ENCODE measurements around the gene LAMA1.

Gene LAMA1

DNA sequence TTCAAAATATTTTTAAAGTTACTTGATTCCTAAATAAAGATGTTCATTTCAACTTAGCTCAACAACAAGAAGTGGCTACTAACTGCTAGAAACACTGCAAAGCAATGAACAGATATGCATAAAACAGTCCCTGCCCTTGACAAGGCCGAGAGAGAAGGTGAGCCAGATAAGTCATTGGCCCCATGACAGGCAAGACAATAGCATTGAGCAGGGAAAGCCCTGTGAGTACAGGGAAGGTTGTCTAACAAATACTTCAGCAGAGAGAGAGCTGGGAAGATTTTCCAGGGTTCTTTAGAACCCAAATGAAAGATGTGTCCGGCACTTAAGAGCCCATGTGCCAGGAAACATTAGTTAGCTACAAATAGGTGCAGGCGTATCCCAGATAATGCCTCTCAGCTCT lies 4.7 kb downstream of the LAMA1 start:
- DNase-seq (ENCODE audit: low read depth in 2 of 2), result no peak

DNA sequence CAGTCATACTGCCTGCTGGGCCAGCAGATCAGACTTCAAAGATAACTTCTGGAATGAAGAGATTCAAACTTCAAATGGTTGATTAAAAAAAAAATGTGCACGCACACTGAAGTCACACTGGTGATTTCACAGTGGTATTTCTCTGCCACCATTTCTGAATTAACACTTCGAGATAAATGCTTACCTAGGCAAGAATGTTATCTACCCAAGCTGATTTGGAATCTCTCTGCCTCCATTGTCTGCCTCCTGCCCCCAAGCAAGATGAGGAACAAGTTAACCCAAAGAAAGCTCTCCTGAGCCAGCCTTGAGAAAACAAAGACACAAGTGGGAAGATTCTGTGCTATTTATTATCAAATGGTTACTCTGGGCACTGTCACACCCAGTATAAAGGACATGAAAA lies 6.5 kb downstream of the LAMA1 start:
- DNase-seq (ENCODE audit: low read depth in 2 of 2), result no peak

DNA sequence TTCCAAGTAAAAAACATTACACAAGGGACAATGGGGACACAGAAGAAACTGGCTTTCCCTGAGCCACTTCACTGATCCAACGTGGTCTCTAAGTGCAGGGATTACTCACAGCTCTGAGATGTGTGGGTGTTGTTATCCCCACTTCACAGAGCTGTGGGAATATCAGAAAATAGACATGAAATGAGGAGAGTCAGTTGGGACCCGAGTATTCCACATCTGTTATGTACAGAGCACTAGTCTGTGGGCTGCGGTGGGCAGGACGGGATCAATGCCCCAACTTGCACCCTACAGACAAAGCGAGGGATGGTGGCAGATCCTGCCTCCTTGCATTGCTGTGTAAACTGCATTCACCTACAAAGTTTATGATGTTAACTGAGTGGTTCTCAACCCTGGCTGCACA lies 11.7 kb downstream of the LAMA1 start:
- DNase-seq (ENCODE audit: low read depth in 2 of 2), result no peak

DNA sequence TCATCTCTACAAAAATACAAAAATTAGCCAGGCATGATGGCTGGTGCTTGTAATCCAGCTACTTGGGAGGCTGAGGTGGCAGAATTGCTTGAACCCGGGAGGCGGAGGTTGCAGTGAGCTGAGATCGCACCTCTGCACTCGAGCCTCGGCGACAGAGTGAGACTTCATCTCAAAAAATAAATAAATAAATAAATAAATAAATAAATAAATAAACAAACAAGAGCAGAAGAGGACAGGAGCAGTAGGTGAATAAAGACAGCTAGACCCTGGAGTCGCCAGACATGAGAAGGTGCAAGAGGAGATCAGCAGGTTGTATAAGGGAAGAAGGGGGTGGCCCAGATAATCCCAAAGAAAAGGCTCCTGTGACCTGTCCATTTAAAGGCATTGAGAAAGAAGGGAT lies 12.3 kb downstream of the LAMA1 start:
- DNase-seq (ENCODE audit: low read depth in 2 of 2), result no peak

DNA sequence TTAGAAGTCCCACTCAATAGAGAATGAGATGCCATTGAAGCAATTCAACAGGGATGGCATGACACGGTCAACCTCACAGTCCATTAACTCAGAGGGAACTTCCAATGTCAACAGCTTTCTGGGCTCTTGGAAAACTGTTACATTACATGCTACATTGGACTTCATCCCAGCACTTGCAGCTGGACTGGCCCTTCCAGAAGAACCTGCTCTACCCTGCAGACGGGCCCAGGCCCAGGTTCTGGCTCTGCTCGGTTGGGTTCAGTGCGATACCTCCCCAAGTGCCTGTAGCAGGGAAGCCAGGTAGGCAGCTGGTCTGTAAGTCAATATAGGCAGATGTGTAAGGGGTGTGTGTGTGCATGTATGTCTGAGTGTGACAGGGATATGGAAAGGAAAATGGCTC lies 12.9 kb downstream of the LAMA1 start:
- DNase-seq (ENCODE audit: low read depth in 2 of 2), result no peak

DNA sequence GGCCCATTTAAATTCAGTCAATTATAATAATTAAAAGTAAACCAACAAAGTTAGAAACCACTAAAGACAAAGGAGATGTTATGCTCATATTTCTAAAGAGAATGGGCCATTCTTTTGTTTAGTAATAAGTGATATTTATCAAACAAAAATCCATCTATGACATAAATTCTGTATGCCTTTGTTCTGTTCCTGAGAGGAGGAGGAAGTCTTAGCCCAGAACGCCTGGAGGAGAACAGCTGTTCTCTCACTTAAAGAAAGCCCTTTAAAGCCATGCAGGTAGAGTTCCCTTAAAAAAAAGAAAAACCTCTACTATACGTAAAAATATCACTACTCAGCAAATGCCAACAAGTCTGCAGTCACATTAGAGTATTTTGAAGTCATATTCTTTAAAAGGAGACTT lies 15.5 kb downstream of the LAMA1 start:
- DNase-seq (ENCODE audit: low read depth in 2 of 2), result no peak

DNA sequence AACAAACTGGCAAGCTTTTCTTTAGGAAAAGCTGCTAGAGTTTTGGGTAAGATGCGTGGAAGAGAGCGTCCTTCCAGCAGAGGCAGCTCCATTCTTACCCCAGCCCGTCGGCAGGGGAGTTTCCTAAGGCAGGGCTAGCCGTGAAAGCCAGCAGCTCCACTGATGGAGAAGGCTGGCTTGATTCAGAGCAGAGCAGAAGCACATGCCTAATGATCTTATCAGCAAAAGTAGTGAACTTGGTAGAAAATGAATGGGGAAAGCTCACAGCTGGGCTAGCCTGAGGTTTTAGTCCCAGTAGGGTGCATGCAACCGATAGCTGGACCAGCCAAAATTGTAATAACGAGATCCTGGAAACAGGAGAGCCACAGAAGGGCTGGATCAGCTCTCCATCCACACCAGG lies 20.8 kb downstream of the LAMA1 start:
- no peak for DNase-seq (ENCODE audit: low read depth in 2 of 2)

DNA sequence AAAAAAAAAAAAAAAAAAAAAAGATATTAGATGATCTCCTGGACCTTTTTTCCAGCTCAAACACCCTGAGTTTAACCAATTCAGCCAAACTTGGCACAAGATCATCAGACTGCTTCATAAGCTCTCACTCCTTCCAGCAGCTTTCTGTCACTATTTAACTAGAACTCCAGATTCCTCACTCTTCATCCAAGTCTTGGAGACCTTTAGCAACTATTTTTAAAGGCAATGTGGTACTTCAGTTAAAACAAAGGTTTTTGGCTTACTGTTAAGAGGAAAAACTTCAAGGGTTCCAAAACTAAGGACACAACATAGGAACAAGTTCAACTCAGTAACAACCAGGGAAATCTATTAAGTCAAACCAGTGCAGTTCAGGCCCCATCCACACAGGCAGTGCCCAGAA lies 23.2 kb downstream of the LAMA1 start:
- DNase-seq (ENCODE audit: low read depth in 2 of 2), result no peak

DNA sequence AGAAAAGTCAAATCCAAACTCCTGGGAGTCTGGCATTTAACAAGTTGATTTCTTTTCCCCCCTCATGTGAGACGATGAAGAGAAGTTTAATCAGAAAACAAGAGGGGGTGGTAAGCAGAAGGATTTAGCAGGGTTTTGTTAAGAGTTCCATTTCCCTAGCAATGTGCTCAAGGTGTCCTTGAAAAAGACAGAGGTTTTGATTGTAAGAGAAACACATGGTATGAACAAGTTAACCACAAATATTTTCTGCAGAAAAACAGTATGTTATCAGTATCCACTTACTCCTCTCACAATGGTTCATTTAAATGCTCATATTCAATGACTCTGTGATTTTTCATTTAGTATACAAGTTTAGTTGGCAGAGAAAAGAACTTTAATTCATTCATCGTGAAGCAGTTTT lies 26.8 kb downstream of the LAMA1 start:
- no peak for DNase-seq (ENCODE audit: low read depth in 2 of 2)

DNA sequence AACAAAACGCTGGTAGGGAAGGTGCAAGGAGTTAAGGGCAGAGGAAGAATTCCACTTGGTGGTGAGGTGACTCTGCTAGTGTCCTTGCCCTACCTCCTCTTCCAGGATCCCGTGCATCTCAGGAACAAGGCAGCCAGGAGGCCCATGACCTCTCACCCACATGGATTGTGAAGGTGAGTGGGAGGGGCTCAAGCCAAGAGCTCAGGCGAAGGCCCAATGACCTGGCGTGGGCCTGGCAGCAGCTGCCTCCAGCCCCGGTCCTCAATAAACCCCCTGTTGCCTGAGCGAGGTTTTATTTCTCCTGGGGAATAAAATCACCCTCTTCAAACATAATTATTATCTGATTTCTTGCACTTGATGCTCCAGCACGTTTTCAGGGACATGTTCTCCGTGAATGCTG lies 28.2 kb downstream of the LAMA1 start:
- no peak for DNase-seq (ENCODE audit: low read depth in 2 of 2)

DNA sequence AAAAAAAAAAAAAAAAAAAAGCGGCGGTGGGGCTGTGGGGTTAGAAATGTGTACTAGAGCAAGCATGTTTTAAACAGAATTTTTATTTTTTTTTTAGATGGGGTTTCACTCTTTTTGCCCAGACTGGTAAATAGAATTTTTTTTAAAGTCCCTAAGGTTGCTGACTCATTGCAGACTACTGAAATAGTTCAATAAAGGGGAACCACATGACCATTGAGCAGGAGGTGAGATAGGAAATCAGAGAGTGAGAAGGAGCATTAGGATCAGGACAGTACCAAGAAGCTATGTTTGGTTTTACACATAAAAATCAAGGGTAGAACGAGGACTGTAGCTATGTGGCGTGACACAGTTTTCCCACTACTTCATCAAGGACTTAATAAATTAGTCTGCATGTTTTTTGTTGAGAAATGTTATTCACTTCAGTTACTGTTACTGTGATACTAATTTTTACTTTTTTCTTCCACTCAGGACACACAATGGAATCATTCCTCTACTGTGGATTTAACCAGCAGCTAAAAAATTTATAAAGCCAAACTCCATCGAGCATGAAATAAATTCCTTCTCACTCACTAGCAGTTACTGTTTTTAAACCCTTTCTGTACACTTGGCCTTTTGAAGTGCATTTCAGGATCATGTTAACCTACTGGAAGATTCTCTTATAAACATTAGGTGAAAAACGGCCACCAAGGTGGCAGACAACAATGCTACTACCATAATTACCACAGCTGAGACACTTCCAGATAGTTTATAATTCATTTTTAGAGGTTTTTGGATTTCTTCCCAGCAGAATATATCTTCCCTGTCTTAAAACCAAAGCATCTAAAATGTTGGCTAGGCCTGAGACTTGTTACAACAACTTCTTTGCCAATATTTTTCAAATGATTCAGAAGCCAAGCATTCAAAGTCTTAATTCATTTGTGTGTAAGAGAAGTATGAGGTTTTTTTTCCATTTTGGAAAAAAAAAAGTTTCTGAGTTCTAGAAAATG lies 33.2 kb downstream of the LAMA1 start:
- DNase-seq (ENCODE audit: low read depth in 2 of 2), result no peak

DNA sequence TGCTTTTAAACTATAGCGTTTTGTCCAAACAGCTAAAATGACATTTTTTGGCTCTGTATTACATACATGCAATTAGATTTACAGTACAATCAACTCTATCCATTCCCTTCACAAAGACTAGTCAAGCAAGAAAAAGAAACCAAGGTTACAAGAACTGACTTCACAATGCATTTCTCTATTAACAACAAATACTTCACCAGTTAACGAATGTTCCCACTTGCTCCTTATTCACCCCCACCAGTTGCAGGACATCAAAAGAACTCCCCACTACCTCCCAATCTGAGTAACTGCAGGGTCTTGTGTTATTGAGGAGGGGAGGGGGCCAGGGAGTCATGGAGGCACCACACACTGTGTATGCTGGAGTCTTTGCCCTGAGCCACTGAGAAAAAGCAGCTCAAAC lies 34.9 kb downstream of the LAMA1 start:
- DNase-seq (ENCODE audit: low read depth in 2 of 2), result no peak

DNA sequence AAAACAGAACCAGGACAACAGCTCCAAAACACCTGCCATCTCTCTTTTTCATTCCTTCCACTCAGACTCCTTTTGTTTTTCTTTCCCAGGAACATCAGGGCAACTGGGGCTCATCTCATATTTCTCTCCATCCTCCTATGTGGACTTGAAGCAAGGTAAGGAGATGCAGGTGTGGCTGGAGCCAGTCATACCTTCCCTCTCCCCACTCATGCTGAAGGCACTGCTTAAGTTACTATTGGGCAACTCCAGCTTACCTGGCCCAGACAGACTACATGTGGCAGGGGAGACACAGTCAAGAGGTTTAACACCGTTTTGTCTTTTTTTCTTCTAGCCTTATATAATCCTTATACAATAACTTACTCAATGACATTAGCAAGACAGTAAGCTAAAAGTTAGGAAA lies 38.4 kb downstream of the LAMA1 start:
- no peak for DNase-seq (ENCODE audit: low read depth in 2 of 2)

DNA sequence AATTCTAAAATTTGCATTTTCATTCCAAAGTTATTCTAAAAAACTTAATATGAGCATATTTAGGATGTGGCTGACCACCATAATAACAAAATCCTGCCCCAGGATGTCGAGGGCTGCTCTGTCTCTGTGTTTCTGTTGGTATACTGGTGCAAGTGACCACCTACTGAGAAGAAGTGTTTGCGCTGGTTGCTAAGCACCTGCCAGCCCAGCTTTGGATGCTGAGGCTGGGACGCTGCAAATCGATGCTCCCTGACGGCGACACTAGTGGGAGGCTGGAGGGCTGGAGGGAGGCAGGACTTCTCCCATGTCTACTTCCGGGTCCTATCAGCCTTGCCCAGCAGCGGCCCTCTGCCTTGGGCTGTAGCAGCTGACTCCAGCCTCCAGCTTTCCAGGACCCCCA lies 45.0 kb downstream of the LAMA1 start:
- DNase-seq (ENCODE audit: low read depth in 2 of 2), result no peak

DNA sequence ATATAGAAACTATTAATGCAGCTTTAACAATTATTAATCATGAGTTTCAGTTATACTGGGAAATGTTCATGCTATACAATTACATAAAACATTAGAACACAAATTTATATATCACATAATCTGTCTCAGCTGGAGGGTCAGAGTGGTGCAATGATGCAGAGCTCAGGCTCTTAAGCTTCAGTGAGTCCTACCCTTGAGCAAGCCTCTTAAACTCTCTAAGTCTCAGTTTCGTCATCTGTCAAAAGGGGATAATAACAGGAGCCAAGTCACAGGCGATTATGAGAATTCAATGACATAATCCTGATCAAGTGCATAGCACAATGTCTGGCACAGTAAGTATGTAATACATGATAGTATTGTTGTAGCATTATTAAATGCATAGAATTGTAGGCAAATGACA lies 46.0 kb downstream of the LAMA1 start:
- DNase-seq (ENCODE audit: low read depth in 2 of 2), result no peak

DNA sequence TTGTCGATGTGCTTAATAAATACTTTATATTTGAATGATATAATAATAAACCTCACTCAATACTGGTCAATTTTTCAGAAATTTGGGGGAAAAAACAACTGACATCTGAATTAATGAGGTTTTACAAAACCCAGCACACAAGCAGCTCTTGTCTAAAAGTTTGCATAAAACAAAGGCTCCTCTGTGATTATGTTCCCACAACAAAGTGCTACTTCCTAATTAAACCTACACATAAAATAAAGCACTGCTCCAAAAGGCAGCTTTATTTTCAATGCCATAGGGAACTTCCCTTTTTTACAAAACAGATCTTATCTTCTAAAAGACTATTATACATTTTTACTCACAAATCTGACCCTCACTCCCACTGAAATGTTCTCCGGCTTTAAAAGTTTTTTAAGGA lies 47.1 kb downstream of the LAMA1 start:
- DNase-seq (ENCODE audit: low read depth in 2 of 2), result no peak

DNA sequence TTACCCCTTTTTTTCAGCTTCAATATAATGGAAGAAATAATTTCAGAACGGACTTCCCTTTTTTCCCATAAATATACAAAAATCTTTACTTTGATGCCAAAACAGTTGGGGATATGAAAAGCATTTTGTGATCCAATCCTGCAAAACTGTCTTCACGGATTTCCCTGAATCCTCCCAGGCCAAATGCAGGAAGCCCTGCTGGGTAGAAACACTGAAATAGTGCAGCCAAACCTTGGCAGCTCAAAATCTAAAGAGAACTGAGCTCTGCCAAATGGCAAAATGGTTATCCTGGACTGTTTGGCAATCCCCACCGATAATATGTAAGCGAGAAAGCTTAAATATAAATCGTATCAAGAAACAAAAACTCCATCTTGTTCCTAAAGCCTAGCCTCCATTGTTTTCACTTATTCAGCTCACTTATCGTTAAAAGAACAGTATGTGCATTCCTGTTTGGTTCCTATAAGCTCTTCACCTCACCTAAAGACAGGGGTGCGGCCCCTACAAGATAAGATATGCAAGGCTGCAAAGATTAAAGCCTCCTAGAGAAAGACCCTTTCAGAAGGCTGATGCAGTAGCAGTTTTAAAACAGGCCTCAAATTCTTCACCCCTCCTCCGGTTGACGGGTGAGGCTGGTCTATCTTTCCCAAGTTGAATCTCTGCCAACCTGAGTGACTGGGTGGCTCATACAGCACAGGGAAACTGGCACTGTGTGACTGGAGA lies 48.6 kb downstream of the LAMA1 start:
- no peak for DNase-seq (ENCODE audit: low read depth in 2 of 2)

DNA sequence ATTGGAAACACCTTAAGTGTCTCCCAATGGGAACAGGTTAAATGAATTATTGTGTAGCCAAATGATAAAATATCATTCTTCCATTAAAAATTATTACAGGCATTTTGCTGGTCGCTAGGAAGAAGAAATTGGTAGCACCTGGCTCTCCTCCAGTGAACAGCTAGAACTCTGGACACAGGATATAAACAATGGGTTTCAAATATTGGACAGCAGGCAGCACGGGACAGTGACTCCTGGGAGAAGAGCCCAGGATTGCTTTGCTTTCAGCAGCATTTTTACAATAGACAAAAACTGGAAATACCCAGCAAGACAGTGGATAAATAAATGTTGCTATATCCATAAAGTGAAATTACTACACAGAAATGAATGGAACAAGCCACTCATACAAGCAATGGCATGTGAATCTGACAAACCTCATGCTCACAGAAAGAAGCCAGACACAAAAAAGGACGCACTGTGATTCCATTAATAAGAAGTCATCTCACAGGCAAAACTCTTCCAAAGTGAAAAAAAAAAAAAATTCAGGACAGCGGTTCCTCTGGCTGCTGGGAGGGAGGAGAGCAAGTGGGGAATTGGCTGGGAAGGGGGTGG lies 50.5 kb downstream of the LAMA1 start:
- no peak for DNase-seq (ENCODE audit: low read depth in 2 of 2)

DNA sequence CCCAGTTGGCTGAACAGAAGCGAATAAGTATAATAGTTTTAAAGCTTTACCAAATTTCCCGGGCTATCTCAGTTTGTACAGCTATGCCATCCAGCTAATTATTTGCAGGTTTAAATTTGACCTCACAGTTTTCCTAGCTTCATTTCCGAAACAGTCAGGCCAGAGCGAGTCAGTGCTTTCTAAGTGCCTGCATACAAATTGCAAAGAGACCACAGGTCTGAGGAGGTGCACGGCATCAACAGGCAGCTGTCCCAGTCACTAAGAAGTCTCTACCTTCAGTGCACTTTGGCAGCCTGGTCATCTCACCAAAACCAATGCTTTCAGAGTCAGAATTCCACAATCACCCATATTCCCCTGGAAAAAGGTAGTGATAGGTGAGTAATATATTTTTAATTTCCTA lies 51.9 kb downstream of the LAMA1 start:
- DNase-seq (ENCODE audit: low read depth in 2 of 2), result no peak

DNA sequence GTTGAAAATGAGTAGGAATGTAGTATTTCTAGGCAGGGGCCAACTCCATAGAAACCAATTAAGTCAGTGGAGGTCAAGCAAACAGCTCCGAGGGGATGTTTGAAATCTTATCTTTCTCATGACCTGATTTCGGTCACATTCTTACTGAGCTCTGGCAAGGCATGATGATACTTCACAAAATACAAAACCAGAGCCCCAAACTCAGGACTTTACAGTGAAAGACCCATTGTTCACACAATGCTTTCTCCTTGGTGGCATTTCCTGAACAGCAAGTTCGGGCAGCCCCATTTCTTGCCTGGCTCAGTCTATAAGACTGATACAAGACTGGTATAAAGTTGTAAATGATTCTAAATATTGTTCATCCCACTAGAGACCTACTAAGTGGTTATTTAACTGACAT lies 53.3 kb downstream of the LAMA1 start:
- DNase-seq (ENCODE audit: low read depth in 2 of 2), result no peak

DNA sequence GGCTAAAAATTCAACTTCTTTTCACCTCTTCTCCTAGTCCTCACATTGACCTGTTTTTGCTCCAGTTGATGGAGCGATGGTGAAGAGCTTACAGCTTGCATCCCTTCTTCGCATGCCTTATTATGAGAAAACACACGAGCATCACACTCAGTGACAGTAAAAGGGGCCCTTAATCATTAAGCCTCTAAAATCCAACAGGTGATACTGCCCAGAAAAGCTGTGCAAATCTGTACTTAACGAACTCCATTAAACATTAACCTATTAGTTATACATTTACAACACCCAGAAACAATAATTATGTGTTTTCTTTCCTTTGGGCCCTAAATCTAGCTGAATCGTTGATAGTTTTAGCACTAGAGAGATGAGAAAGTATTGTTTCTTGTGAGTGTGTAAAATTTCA lies 54.8 kb downstream of the LAMA1 start:
- no peak for DNase-seq (ENCODE audit: low read depth in 2 of 2)

DNA sequence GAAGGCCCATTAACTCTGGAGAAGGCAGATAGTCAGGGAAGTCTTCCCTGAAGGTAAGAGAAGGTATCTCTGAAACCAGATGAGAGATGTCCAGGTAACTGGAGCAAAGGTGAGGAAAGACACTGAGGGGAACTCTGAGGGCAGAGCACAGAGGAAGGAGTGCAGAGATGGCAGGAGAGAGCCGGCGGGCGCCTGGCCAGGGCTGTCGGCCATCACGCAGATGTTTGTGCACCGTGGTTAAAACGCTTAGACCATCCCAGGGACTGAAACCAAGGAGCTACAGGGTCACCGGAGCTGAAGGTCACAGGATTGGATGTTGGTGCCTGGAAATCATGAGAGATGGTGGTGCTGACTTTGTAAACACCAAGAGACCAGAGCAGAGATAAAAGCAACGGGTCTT lies 55.4 kb downstream of the LAMA1 start:
- DNase-seq (ENCODE audit: low read depth in 2 of 2), result no peak

DNA sequence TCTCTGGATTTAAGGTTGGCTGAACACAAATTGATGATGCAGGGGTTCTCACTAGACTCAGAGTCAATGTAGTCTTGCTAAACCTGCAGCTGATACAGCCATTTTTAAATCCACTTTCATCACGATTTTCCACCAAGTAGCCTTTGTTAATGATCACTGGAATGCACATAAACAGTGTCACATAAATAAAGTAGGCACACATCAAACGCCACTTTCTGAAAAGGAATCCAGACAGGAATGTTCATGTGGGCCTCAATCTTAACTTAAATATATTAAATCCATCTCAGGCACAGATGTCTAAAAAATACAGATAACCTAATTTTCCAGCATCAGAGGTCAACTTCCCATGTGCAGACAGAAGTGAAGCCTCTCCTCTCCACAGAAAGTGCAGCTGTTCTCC lies 58.3 kb downstream of the LAMA1 start:
- no peak for DNase-seq (ENCODE audit: low read depth in 2 of 2)

All from stimulated activated CD4-positive, alpha-beta T cell treated with anti-CD3 and anti-CD28 coated beads, Interleukin-12 subunit alpha, Interleukin-12 subunit beta, amount 100 ng/mL, for 24 hours (primary cell).